GM23338 (cell line): ENCODE results near the gene DPYD. TPM values are rescaled to one million over a fixed set of nuclear protein-coding genes. Genes with fewer than 3 reads are reported as not detected.

Source experiments
- ATAC-seq: fragments of 200-7000 bp; cut with Tn5 transposase; 3 replicates; pipeline ENCODE4 v1.9.1; 2020
- DNase-seq: peaks from one replicate; pipeline ENCODE4 v3.0.0-alpha.2; 2015; ENCODE audit warnings: low spot score
- H2AFZ ChIP-seq: fragments of 200-600 bp; sonication (generic); 2 replicates; pipeline ENCODE4 v1.8.0; 2016; ENCODE audit warnings: antibody characterized with exemption, mild to moderate bottlenecking, moderate library complexity
- H3F3A ChIP-seq: fragments of 200-600 bp; sonication (generic); replicated peaks from 2 replicates; pipeline ENCODE4 v1.8.0; 2017; ENCODE audit warnings: antibody characterized with exemption, mixed run types, low read depth
- H3K27ac ChIP-seq: fragments of 200-600 bp; sonication (generic); 2 replicates; pipeline ENCODE4 v1.6.1; 2016; ENCODE audit warnings: low read depth
- H3K27me3 ChIP-seq: fragments of 200-600 bp; sonication (generic); 2 replicates; pipeline ENCODE4 v1.8.0; 2016; ENCODE audit warnings: mild to moderate bottlenecking, mixed run types, moderate library complexity; ENCODE audit not compliant: insufficient read depth
- H3K36me3 ChIP-seq: fragments of 200-600 bp; sonication (generic); 2 replicates; pipeline ENCODE4 v1.8.0; 2016; ENCODE audit warnings: mild to moderate bottlenecking; ENCODE audit not compliant: insufficient read depth
- H3K4me1 ChIP-seq: fragments of 200-600 bp; sonication (generic); 2 replicates; pipeline ENCODE4 v1.8.0; 2016; ENCODE audit warnings: mild to moderate bottlenecking, moderate library complexity; ENCODE audit not compliant: insufficient read depth
- H3K4me2 ChIP-seq: fragments of 200-600 bp; sonication (generic); 2 replicates; pipeline ENCODE4 v1.7.1; 2017; ENCODE audit warnings: mixed run types
- H3K4me3 ChIP-seq: fragments of 200-600 bp; sonication (generic); 2 replicates; pipeline ENCODE4 v1.6.1; 2016; ENCODE audit warnings: mixed run types
- H3K79me2 ChIP-seq: fragments of 200-600 bp; sonication (generic); replicated peaks from 2 replicates; pipeline ENCODE4 v1.8.0; 2017; ENCODE audit warnings: mild to moderate bottlenecking; ENCODE audit not compliant: insufficient read depth
- H3K9me2 ChIP-seq: fragments of 200-600 bp; sonication (generic); 2 replicates; pipeline ENCODE4 v1.8.0; 2017; ENCODE audit not compliant: insufficient read depth
- H4K20me1 ChIP-seq: fragments of 200-600 bp; sonication (generic); replicated peaks from 2 replicates; pipeline ENCODE4 v1.8.0; 2017; ENCODE audit warnings: mild to moderate bottlenecking; ENCODE audit not compliant: insufficient read depth
- H3K27ac Mint-ChIP-seq: 2 replicates; pipeline ENCODE4 v1.8.0; 2020; ENCODE audit warnings: inconsistent platforms, mild to moderate bottlenecking, moderate library complexity, mixed read lengths
- H3K27me3 Mint-ChIP-seq: 3 replicates; pipeline ENCODE4 v1.8.0; 2022; ENCODE audit warnings: low read depth, mild to moderate bottlenecking, moderate library complexity, mixed read lengths, inconsistent platforms; ENCODE audit not compliant: insufficient read depth, poor library complexity
- H3K36me3 Mint-ChIP-seq: 3 replicates; pipeline ENCODE4 v1.8.0; 2021; ENCODE audit warnings: low read depth, mild to moderate bottlenecking, inconsistent platforms, moderate library complexity, mixed read lengths
- H3K4me1 Mint-ChIP-seq: 3 replicates; pipeline ENCODE4 v1.8.0; 2020; ENCODE audit warnings: mild to moderate bottlenecking, inconsistent platforms, mixed read lengths
- H3K4me3 Mint-ChIP-seq: 3 replicates; pipeline ENCODE4 v1.8.0; 2021; ENCODE audit warnings: moderate library complexity, mild to moderate bottlenecking, inconsistent platforms, mixed read lengths
- H3K9me3 Mint-ChIP-seq: 3 replicates; pipeline ENCODE4 v1.8.0; 2020; ENCODE audit warnings: moderate library complexity, mild to moderate bottlenecking, inconsistent platforms, mixed read lengths
- CREB1 ChIP-seq: fragments of 250-450 bp; sonication (Bioruptor Pico); IDR thresholded peaks from 2 replicates; pipeline ENCODE4 v1.5.0; 2020; ENCODE audit warnings: low read depth, mild to moderate bottlenecking, moderate library complexity
- CTCF ChIP-seq, 2 experiments: fragments of 200-600 bp in 1 of 2; sonication (generic) in 1 of 2; conservative IDR thresholded peaks; 2 replicates each; pipeline versions ENCODE4 v1.5.1 to v1.6.1; 2016 to 2017; ENCODE audit warnings: antibody characterized with exemption in 2 of 2, low read depth in 2 of 2, mild to moderate bottlenecking in 2 of 2, moderate library complexity in 1 of 2
- ETS1 ChIP-seq: IDR thresholded peaks from 2 replicates; pipeline ENCODE4 v1.6.1; 2016; ENCODE audit warnings: antibody characterized with exemption
- EZH2 ChIP-seq: fragments of 200-600 bp; sonication (generic); IDR thresholded peaks from one replicate; pipeline ENCODE4 v1.8.0; 2017; ENCODE audit warnings: antibody characterized with exemption, mild to moderate bottlenecking, low read depth; ENCODE audit not compliant: unreplicated experiment
- EZH2phosphoT487 ChIP-seq: fragments of 200-600 bp; sonication (generic); IDR thresholded peaks from one replicate; pipeline ENCODE4 v1.8.1; 2018; ENCODE audit warnings: antibody characterized with exemption; ENCODE audit not compliant: unreplicated experiment
- JUNB ChIP-seq: IDR thresholded peaks from one replicate; pipeline ENCODE4 v1.6.1; 2016; ENCODE audit warnings: antibody characterized with exemption; ENCODE audit not compliant: unreplicated experiment
- NANOG ChIP-seq: IDR thresholded peaks from 2 replicates; pipeline ENCODE4 v1.6.1; 2016; ENCODE audit warnings: antibody characterized with exemption, borderline replicate concordance
- POLR2AphosphoS5 ChIP-seq: IDR thresholded peaks from 2 replicates; pipeline ENCODE4 v1.6.1; 2016; ENCODE audit warnings: antibody characterized with exemption, low read depth
- REST ChIP-seq: IDR thresholded peaks from one replicate; pipeline ENCODE4 v1.6.1; 2018; ENCODE audit warnings: antibody characterized with exemption; ENCODE audit not compliant: unreplicated experiment
- STAT1 ChIP-seq: IDR thresholded peaks from one replicate; pipeline ENCODE4 v1.6.1; 2016; ENCODE audit warnings: antibody characterized with exemption; ENCODE audit not compliant: unreplicated experiment
- ZNF114 ChIP-seq: fragments of 250-450 bp; sonication (Bioruptor Pico); IDR thresholded peaks from 2 replicates; pipeline ENCODE4 v1.5.0; 2020; ENCODE audit warnings: mild to moderate bottlenecking, moderate library complexity
- ZNF331 ChIP-seq: fragments of 250-450 bp; sonication (Bioruptor Pico); IDR thresholded peaks from 2 replicates; pipeline ENCODE4 v1.5.0; 2020; ENCODE audit warnings: low read depth, mild to moderate bottlenecking, moderate library complexity
- polyA plus RNA-seq: library from polyadenylated mRNA; unstranded; fragments of >200 nt; fragmentation: Nextera tagmentation; extraction: Ambion mirVana; gene quantifications from 2 replicates; pipeline ENCODE4 v1.2.1, GENCODE V29; 2016
- total RNA-seq: library from RNA; depleted of rRNA; stranded (reverse); fragments of >200 nt; shearing (Covaris generic); gene quantifications from 2 replicates; pipeline ENCODE4 v1.2.3, GENCODE V29; 2014
- TF ChIP-seq, protein P1 (sequence below): fragments of 250-450 bp; sonication (Bioruptor Pico); IDR thresholded peaks from 2 replicates; pipeline ENCODE4 v1.5.0; 2020; ENCODE audit warnings: mild to moderate bottlenecking, moderate library complexity

Gene DPYD
- total and polyA plus RNA-seq, 2 experiments from 2014 or later: 0.50 to 1.6 TPM

GRCh38 chr1:97929874-97930851 lies 9.3 kb upstream of the DPYD start:
- H3K27ac Mint-ChIP-seq: no peak overlapping the region
- peaks cover 9% of the 10 kb centered on the region for H3K4me1 ChIP-seq
- no peak overlapping the region for H3K4me2 ChIP-seq
- H3K4me3 Mint-ChIP-seq: no peak overlapping the region
- DNase-seq (no peak), ATAC-seq (no peak)
- H3K36me3 Mint-ChIP-seq: no peaks in the 10 kb centered on the region
- no peaks in the 10 kb centered on the region for H3K9me3 Mint-ChIP-seq
- no peaks in the 10 kb centered on the region for H3K36me3 ChIP-seq
- H3K27ac ChIP-seq: no peak overlapping the region
- H3K9me2 ChIP-seq: no peaks in the 10 kb centered on the region
- no peaks in the 10 kb centered on the region for H3F3A ChIP-seq
- H3K27me3 Mint-ChIP-seq: no peaks in the 10 kb centered on the region
- H4K20me1 ChIP-seq: no peaks in the 10 kb centered on the region
- no peaks in the 10 kb centered on the region for H3K79me2 ChIP-seq
- no peaks in the 10 kb centered on the region for H3K27me3 ChIP-seq
- H3K4me3 ChIP-seq: no peak overlapping the region
- TF ChIP-seq CTCF (conservative IDR thresholded peaks at IDR 0.05; ENCODE audit: low read depth in 2 of 2): no peak
- no peak for TF ChIP-seq JUNB
- no peak for TF ChIP-seq ZNF114 (CRISPR knock-in tag)
- no peak for TF ChIP-seq STAT1
- no peak for TF ChIP-seq CREB1
- no peak for TF ChIP-seq EZH2
- no peak for TF ChIP-seq ETS1
- no peak for TF ChIP-seq POLR2AphosphoS5
- no peak for TF ChIP-seq NANOG
- no peak for TF ChIP-seq ZNF331 (CRISPR knock-in tag)
- no peak for TF ChIP-seq REST
- TF ChIP-seq, protein P1, sequence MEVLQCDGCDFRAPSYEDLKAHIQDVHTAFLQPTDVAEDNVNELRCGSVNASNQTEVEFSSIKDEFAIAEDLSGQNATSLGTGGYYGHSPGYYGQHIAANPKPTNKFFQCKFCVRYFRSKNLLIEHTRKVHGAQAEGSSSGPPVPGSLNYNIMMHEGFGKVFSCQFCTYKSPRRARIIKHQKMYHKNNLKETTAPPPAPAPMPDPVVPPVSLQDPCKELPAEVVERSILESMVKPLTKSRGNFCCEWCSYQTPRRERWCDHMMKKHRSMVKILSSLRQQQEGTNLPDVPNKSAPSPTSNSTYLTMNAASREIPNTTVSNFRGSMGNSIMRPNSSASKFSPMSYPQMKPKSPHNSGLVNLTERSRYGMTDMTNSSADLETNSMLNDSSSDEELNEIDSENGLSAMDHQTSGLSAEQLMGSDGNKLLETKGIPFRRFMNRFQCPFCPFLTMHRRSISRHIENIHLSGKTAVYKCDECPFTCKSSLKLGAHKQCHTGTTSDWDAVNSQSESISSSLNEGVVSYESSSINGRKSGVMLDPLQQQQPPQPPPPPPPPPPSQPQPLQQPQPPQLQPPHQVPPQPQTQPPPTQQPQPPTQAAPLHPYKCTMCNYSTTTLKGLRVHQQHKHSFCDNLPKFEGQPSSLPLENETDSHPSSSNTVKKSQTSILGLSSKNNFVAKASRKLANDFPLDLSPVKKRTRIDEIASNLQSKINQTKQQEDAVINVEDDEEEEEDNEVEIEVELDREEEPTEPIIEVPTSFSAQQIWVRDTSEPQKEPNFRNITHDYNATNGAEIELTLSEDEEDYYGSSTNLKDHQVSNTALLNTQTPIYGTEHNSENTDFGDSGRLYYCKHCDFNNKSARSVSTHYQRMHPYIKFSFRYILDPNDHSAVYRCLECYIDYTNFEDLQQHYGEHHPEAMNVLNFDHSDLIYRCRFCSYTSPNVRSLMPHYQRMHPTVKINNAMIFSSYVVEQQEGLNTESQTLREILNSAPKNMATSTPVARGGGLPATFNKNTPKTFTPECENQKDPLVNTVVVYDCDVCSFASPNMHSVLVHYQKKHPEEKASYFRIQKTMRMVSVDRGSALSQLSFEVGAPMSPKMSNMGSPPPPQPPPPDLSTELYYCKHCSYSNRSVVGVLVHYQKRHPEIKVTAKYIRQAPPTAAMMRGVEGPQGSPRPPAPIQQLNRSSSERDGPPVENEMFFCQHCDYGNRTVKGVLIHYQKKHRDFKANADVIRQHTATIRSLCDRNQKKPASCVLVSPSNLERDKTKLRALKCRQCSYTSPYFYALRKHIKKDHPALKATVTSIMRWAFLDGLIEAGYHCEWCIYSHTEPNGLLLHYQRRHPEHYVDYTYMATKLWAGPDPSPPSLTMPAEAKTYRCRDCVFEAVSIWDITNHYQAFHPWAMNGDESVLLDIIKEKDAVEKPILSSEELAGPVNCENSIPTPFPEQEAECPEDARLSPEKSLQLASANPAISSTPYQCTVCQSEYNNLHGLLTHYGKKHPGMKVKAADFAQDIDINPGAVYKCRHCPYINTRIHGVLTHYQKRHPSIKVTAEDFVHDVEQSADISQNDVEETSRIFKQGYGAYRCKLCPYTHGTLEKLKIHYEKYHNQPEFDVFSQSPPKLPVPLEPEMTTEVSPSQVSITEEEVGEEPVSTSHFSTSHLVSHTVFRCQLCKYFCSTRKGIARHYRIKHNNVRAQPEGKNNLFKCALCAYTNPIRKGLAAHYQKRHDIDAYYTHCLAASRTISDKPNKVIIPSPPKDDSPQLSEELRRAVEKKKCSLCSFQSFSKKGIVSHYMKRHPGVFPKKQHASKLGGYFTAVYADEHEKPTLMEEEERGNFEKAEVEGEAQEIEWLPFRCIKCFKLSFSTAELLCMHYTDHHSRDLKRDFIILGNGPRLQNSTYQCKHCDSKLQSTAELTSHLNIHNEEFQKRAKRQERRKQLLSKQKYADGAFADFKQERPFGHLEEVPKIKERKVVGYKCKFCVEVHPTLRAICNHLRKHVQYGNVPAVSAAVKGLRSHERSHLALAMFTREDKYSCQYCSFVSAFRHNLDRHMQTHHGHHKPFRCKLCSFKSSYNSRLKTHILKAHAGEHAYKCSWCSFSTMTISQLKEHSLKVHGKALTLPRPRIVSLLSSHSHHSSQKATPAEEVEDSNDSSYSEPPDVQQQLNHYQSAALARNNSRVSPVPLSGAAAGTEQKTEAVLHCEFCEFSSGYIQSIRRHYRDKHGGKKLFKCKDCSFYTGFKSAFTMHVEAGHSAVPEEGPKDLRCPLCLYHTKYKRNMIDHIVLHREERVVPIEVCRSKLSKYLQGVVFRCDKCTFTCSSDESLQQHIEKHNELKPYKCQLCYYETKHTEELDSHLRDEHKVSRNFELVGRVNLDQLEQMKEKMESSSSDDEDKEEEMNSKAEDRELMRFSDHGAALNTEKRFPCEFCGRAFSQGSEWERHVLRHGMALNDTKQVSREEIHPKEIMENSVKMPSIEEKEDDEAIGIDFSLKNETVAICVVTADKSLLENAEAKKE (CRISPR knock-in tag): no peak
- TF ChIP-seq EZH2phosphoT487: no peak
- H2AFZ ChIP-seq: no peak overlapping the region
- H3K4me1 Mint-ChIP-seq: peaks cover 10% of the 10 kb centered on the region; the same call in 2 of the 3 replicates
